GM19099 (cell line): ENCODE results near the gene MRS2.

Experiments used
- POLR2A ChIP-seq: IDR thresholded peaks from 3 replicates; pipeline ENCODE4 v1.6.1; 2011; ENCODE audit warnings: low read depth; ENCODE audit not compliant: insufficient read length; ENCODE audit errors: extremely low read depth

MRS2 gene

GRCh38 chr6:24385536-24386269 is 17.0 kb upstream of the MRS2 start:
- TF ChIP-seq POLR2A: no peak

- TF ChIP-seq POLR2A: no peak
Observed at GRCh38 chr6:24387818-24388217, 14.9 kb upstream of the MRS2 start.

GRCh38 chr6:24391208-24391607 is 11.5 kb upstream of the MRS2 start:
- TF ChIP-seq POLR2A: no peak

- no peak for TF ChIP-seq POLR2A
Observed at GRCh38 chr6:24391756-24392405, 10.9 kb upstream of the MRS2 start.

- TF ChIP-seq POLR2A: no peak
Observed at GRCh38 chr6:24394061-24394779, 8.5 kb upstream of the MRS2 start.

- no peak for TF ChIP-seq POLR2A
Observed at GRCh38 chr6:24394780-24395437, 7.8 kb upstream of the MRS2 start.

- no peak for TF ChIP-seq POLR2A
Observed at GRCh38 chr6:24396824-24397223, 5.9 kb upstream of the MRS2 start.

- no peak for TF ChIP-seq POLR2A
Observed at GRCh38 chr6:24397631-24398030, 5.1 kb upstream of the MRS2 start.

- TF ChIP-seq POLR2A: no peak
Observed at GRCh38 chr6:24401458-24401857, 1.3 kb upstream of the MRS2 start.

GRCh38 chr6:24403501-24403824 is 727 bp downstream of the MRS2 start:
- TF ChIP-seq POLR2A: no peak

GRCh38 chr6:24405262-24405661 is 2.5 kb downstream of the MRS2 start:
- no peak for TF ChIP-seq POLR2A

GRCh38 chr6:24408719-24409410 is 6.1 kb downstream of the MRS2 start:
- no peak for TF ChIP-seq POLR2A

- TF ChIP-seq POLR2A: no peak
Observed at GRCh38 chr6:24410622-24411021, 7.9 kb downstream of the MRS2 start.

GRCh38 chr6:24412294-24412693 is 9.6 kb downstream of the MRS2 start:
- TF ChIP-seq POLR2A: no peak

GRCh38 chr6:24415753-24416152 is 13.0 kb downstream of the MRS2 start:
- no peak for TF ChIP-seq POLR2A
